ENCODE results near the gene ACACB.

The ACACB gene

DNA sequence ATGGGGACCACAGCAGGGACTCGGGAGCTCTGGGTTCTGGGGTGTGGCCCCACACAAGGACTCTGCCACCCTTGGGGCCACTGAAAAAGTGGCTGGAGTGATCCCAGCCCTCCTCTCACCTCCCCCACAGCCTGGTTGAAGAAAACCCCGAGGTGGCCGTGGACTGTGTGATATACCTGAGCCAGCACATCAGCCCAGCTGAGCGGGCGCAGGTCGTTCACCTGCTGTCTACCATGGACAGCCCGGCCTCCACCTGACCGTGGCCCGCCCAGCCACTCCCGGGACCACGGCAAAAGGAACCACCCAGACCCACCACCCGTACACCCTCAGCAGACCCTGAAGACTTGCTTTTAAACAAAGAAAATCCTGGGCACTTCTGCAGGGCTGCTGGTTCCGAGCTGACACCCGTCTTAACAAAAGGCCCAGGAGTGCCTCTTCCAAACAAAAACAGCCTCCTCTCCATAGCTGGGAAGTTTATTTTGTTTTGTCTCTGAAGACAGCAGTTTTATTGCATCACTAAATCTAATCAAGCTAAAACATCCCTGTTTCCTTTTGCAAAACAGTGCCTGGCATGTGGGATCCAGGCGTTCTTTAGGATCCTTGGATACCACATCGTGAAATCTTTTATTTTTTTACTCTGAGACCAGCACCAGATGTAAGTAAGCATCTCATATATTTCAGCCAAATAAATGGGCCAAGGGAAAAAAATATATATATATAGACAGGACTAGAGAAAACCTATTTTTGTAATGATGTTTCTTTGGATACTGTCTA, 149.9 kb downstream of the ACACB start:
- peak overlapping the region in 3 of 21 experiments; percentile 6 to 41 (median 11) for H3K27ac ChIP-seq
- no peak overlapping the region for H3K4me3 ChIP-seq

DNA sequence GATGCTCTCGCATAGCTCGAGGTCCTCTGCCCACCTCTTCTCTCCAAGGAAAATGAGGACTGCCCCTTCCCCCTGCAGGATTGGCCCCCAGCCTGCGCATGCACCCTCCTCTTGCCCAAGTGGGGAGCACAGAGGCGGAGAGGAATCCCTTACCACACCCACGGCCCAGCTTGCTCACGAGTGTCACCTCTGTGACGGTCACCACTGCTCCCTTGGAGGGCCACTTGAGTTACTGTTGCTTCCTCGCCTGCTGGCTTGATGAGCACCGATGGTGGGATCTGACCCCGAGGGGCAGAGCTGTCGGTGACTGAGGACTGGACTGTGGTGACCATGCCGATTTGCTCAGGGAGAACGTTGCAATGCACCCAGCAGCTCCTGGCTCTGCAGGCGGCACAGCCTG, 151.0 kb downstream of the ACACB start:
- H3K4me3 ChIP-seq: no peak overlapping the region
- no peak overlapping the region for H3K27ac ChIP-seq

DNA sequence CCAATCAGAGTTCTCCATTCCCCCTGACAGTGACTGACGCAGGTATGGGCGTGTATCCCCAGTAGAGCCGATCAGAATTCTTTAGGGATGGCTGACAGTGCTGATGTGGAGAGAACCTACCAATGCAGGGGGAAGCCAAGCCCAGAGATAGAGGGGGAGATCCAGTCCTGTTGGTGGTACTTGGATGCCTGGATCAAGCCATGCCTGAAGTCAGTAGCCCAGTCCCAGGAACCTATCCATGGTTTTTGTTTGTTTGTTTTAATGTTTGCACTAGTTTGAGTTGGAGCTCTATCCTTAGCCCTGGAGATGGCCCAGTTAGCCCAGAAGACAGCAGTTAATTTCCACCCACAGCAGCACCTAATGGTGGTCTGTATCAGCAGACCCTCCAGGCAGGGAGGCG, 152.5 kb downstream of the ACACB start:
- H3K4me3 ChIP-seq: no peak overlapping the region
- no peak overlapping the region for H3K27ac ChIP-seq

DNA sequence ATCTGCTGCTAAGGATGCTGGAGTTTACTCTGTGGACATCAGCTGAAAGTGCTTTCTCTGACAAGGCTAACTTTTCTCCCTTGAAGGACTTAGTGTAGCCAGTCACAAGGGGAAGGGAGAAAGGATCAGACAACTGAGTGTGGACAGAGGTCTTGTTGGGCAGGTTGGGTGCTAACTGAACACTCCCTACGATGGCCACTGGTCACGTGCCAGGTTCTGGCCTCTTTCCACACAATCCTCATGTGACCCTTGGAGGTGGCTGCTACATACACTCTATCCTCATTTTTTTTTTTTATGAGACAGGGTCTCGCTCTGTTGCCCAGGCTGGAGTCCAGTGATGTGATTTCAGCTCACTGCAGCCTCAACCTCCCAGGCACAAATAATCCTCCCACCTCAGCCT, 153.0 kb downstream of the ACACB start:
- H3K27ac ChIP-seq: no peak overlapping the region
- H3K4me3 ChIP-seq: no peak overlapping the region

DNA sequence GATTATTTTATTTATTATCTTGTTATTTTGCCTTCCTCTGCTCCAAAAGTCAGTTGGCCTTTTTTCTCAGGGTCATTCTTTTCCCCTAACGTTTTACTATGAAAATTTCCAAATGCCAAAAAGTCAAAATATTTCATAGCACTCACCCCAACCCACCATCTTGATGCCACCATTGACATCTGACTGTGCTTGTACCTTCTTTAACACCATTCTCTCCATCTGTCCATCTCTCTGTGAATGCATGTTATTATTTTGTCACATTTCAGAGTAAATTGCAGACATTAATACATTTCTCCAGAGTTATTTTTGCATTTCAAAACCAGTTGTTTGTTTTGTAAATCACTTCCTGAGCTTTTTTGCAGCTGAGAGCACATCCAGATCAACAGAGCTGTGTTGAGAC, 154.1 kb downstream of the ACACB start:
- H3K27ac ChIP-seq: no peak overlapping the region
- H3K4me3 ChIP-seq: no peak overlapping the region

DNA sequence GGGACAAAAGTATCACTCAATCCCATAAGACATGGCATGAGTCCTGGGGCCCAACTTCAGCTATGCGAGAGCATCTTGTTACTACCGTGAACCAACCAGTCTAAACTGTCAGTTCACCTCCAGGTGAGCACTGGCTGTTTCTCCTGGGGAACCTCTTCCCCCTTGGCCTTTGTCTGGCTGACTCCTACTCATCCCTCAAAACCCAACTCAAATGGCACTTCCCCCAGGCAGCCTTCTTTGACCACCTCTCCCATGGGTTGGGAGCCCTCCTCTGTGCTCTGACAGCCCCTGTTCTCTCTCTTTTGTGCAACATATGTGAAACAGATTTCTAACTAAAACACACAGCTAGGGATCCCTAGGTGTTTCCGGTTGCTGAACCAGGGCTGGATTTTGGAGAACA, 155.0 kb downstream of the ACACB start:
- Histone ChIP-seq H3K4me3 (no peak overlapping the region), H3K27ac (no peak overlapping the region)

DNA sequence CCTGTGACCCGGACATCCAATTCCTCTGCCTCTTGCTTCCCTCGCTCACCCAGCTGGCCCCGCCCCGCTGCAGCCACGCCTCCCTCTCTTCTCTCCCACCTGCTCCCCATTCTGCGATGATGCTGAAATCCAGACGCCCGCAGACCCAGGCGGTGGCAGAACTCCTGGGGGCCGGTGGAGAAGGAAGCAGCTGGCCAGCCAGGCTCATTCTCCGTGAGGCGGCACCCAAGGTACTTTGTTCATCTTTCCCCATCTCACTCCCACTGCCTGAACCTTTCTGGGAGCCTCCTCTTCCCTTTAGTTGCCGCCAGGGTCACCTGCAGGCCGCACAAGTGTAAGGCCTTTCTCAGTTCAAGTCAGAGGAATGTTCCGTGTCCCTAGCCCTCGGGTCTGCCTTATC, 157.0 kb downstream of the ACACB start:
- Histone ChIP-seq H3K4me3 (no peak overlapping the region), H3K27ac (no peak overlapping the region)

DNA sequence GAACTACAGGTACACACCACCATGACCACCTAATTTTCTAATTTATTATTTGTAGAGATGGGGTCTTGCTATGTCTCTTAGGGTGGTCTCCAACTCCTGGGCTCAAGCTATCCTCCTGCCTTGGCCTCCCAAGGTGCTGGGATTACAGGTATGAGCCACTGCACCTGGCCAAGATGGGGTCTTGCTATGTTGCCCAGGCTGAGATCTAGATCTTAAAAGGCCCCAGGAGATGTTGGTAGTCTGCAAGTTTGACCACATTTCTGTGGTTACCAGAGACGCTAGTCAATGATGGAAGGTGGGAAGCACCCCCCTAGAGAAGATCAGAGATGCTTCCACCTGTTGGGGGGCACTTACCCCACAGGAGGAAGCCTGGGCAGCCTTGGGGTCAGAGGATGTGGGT, 158.0 kb downstream of the ACACB start:
- no peak overlapping the region for H3K27ac ChIP-seq
- H3K4me3 ChIP-seq: no peak overlapping the region

DNA sequence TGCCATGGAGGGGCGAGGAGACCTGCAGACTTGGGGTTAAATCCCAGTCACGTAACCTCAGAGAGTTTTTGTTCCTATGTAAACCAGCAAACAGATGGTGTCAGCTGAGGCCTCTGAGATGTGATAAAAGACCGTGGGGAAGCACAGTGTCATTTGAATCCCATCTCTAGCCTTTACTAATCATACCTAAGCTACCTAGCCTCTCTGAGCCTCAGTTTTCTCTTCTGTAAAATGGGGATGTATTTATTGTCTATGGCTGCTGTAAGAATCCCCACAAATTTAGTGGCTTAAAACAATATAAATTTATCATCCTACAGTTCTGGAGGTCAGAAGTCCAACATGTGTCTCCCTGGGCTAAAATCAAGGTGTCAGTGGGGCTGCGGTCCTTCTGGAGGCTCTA, 158.8 kb downstream of the ACACB start:
- Histone ChIP-seq H3K4me3 (no peak overlapping the region), H3K27ac (no peak overlapping the region)

DNA sequence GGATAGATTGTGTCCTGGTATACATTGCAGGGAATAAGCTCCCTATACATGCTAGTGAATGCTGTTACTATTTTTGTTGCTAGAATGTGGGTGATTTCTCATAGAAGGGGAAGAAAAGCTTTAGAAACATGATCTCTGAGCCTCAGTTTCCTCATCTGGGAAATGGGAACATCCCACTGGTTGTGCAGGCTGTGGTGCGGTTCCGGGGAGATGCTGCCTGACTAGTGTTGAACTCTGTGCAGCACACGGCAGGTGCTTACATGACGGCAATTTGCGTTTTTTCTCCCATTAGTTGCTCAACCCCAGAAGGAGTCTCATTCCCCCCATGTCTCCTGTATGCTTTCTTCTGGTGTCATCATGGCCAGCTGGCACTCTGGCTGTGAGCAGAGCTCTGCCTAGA, 159.8 kb downstream of the ACACB start:
- Histone ChIP-seq H3K27ac (no peak overlapping the region), H3K4me3 (no peak overlapping the region)

DNA sequence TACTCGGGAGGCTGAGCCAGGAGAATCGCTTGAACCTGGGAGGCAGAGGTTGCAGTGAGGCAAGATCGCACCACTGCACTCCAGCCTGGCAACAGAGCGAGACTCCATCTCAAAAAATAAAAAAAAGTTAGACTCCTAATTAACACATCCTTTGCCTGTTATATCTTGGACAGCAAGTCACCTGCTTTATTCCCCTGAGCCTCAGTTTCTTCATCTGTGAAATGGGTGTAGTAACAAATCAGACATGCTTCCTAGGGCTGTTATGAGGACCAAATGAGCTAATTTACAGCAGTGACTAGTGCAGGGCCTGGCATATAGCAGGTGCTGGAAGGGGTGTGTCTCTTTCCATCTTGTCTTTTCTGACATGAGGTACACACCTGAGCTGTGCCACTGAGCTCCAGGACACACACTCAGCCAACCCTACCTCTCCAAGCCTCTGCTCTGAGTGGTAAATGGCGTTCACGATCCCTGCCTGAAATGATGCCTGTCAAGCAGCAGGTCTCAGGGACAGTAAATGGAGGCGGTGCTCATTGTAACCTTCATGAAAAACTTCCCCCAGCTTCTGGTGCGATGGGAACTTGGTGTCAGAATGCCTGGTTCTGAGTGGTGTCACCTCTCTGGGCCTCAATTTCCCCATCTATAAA, 161.0 kb downstream of the ACACB start:
- H3K4me3 ChIP-seq: no peak overlapping the region

DNA sequence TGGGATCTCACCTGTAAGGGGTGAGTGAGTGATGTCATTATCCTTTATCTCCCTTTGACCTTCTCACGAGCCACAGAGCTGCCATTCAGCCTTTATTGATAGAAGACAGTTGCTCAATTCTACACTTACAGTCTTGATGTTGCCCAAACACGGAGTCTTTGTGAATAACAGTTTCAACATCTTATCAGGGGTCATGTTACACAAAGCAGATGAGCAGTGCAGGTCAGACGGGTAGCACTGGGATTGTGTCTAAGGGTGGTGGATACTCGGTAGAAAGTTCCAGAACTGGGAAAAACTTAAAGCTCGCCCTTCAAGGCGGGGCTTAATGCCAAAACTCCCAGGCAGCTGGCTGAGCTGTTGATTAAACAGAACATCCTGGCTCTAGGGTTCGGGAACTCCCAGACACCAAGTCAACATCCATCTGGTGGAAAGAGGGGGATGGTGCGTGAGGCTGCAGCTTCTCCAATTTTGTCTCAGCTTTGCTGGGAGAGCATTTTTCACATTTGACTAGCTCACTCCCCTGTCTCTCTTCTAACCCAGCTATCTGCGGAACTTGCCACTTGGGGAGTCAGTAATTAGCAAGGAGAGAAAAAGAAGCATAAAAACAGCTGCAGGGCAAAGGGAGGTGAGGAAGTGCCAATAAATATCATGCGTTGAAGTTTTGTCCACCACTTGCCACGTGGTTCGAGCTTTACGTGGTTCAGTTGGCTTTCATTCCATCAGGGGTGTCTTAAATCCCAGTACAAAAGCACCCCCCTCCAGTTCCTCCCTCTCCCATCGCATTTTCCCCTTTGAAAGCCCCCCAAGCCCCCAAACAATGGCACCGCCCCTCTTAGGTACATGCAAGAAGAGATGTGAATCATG, 161.7 kb downstream of the ACACB start:
- Histone ChIP-seq H3K4me3 (no peak overlapping the region), H3K27ac (no peak overlapping the region)

More for the DNA sequence above, 161.0 kb downstream of the ACACB start:
- H3K27ac ChIP-seq: no peak overlapping the region

DNA sequence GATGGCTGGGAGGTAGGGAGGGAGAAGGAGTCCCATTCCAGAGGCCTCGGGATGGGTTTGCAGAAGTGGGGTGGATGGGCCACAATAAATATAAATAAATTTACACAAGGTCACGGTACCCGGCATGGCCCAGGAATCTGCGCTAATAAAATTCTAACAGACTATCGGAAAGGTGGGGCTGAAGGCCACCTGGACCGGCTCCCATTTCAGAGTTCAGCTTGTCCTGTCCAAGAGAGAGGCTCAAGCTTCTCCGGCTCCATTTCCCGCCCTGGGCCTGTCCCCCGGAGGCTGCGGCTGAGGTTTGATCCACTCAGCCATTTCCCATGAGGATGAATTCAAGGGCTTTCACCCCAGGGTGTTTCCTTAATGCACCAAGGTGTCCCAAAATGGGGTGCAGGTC, 162.5 kb downstream of the ACACB start:
- no peak overlapping the region for H3K27ac ChIP-seq

DNA sequence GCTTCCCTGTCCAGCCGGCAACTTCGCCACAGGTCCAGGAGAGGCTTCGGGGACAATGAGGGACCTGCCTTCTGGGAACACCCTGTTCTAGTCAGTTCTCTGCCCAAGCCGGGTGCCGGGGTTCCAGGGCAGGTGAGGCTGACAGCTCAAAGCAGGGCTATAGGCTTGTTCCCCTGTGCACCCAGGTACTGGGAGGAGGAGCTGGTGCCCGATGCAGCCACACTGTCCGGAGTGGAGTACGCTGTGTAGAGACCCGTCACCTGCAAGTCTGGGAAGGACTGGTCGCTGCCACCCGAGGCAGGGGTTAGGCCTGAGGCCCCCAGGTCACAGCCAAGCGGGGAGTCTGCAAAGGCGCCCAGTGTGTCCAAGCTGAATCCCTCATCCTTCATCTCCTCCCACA, 163.1 kb downstream of the ACACB start:
- H3K27ac ChIP-seq: no peak overlapping the region

More for the DNA sequence above, 162.5 kb downstream of the ACACB start:
- no peak overlapping the region for H3K4me3 ChIP-seq

DNA sequence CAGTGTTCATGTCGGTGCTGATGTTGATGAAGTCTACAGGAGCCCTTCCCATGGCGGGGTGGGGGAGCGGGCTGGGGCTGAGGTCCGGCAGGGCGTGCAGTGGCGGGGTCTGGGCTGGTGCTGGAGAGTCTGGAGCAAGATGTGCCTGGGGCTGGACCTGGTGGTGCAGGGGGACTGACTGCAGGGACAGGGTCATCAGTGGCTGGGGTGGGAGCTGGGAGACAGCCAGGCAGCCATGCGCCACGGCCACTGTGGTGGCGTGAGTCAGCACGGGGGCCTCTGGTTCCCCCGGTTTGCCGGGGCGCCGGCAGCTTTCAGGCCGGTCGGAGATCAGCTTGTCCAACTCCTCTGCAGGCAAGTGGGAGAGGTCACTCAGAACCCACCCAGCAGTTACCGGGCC, 165.1 kb downstream of the ACACB start:
- H3K4me3 ChIP-seq: no peak overlapping the region

More for the DNA sequence above, 163.1 kb downstream of the ACACB start:
- H3K4me3 ChIP-seq: no peak overlapping the region

DNA sequence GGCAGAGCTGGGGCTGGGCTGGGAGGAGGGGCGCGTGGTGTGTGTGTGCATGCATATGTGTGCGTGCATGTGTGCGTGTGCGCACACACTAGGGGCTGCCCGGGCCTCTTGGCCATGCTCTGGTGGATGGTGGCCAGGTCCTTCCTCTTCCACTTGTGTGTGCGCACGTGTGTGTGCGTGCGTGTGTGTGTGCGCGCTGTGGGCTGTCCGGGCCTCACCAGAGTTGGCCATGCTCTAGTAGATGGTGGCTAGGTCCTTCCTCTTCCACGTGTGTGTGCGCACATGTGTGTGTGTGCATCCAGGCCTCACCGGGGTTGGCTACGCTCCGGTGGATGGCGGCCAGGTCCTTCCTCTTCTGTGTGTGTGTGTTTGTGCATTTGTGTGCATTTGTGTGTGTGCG, 168.0 kb downstream of the ACACB start:
- Histone ChIP-seq H3K27ac (no peak overlapping the region), H3K4me3 (no peak overlapping the region)

More for the DNA sequence above, 165.1 kb downstream of the ACACB start:
- no peak overlapping the region for H3K27ac ChIP-seq

DNA sequence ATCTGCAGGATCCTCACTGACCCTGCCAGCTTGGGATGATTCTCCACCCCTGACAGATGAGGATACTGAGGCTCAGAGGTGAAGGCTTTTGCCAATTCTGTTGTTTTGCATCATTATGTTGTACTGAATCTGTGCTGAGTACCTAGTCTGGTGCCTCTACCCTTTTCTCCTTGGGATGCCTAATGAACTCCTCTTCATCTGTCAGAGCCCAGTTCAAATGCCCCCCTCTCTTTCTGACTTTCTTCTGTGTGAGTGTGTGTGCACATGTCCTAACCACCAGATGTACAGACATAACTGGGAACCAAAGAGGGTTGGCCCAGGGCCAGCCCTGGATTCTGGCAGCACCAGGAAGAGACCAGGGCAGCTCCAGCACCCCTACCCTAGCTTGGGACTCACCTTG, 169.9 kb downstream of the ACACB start:
- H3K4me3 ChIP-seq: no peak overlapping the region
- H3K27ac ChIP-seq: no peak overlapping the region

DNA sequence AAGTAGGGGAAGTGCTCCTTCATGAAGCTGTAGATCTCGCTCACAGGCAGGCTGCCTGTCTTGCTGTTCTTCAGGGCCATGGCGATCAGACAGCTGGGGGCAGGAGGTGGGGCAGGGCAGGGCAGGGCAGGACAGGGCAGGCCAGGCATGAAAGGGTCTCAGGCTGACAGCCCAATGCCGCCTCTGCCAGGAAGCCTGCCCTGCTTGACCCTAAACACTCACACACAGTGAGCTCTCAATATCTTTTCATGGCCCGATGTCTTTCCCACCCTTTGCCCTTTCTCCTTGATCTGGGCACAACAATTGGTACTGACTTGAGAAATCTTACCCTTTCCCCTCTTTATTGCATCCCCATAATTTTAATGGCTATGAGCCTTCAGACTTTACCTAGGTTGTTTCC, 170.3 kb downstream of the ACACB start:
- no peak overlapping the region for H3K4me3 ChIP-seq
- H3K27ac ChIP-seq: no peak overlapping the region

DNA sequence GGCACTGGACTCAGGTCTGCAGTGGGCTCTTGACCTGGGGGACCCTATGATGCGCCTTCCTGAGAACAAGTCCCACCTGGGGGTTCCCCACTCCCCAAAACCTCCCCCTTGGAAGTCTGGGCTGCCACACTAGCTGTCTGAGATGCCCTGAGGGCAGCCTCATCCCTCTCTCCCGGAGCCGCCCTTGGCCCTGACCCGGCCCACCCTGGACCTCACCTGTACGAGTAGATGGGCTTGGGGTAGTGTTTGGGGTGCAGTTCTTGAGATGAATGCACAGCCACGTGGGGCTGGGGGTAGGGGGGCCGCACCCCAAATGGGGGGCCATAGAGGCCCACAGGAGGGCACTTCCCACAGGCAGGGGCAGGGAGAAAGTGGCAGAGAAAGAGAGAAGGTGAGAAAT, 170.8 kb downstream of the ACACB start:
- Histone ChIP-seq H3K27ac (no peak overlapping the region), H3K4me3 (no peak overlapping the region)

DNA sequence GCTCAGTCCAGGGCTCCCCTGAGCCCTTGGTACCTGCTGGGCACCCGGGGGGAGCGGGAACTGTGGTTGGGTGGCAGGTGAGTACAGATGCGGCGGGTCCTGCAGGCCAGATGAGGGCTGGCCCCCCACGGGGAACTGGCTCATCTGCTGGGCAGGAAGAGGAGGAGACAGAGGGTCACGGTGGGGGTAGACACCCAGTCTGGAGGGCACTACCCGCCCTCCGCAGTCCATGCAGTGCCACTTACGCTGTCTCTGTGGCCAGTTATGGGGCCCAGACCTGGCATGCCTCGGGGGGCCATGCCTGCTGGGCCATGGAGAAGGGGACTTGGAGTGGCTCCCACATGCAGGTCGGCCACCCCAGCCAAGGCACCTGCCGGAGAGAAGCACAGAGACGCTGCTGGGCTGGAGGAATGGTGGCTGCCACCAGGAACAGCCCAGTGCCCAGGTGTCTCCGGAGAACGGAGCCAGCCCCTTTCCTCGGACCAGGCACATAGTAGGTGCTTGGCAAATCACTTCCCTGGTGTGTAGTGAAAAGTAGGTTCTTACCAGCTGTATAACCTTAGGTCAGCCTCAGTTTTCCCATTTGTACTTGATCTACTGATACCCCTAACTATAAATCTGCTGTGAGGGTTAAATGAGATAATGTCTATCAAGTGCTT, 171.6 kb downstream of the ACACB start:
- H3K4me3 ChIP-seq: no peak overlapping the region
- no peak overlapping the region for H3K27ac ChIP-seq
